Lower lobe of right lung (tissue), 2 donors: ENCODE measurements around the gene USP11. TPM values are rescaled to one million over a fixed set of nuclear protein-coding genes. Genes with fewer than 3 reads are reported as not detected.

Experiments
- ATAC-seq, 2 donors: fragments of 200-7000 bp; cut with Tn5 transposase; one replicate each; pipeline ENCODE4 v1.9.1; 2020 to 2022; ENCODE audit warnings: mild to moderate bottlenecking in 2 of 2, moderate library complexity in 2 of 2
- DNase-seq: peaks from one replicate; pipeline ENCODE4 v3.0.0-alpha.2; 2020
- H3K27ac ChIP-seq: fragments of 200-600 bp; one replicate; pipeline ENCODE4 v1.8.0; 2022
- H3K27me3 ChIP-seq: fragments of 200-600 bp; one replicate; pipeline ENCODE4 v1.8.0; 2022; ENCODE audit warnings: low read depth
- H3K36me3 ChIP-seq: fragments of 200-600 bp; one replicate; pipeline ENCODE4 v1.8.0; 2022; ENCODE audit warnings: mild to moderate bottlenecking
- H3K4me1 ChIP-seq: fragments of 200-600 bp; one replicate; pipeline ENCODE4 v1.8.0; 2022
- H3K4me3 ChIP-seq: fragments of 200-600 bp; one replicate; pipeline ENCODE4 v1.8.0; 2022; ENCODE audit warnings: mild to moderate bottlenecking
- H3K9me3 ChIP-seq: fragments of 200-600 bp; one replicate; pipeline ENCODE4 v1.8.0; 2022
- intact Hi-C: fragments of 100-400 bp; cut with DNase I; formaldehyde crosslinking; loops from one replicate; pipeline ENCODE4 v1.11.0; 2022
- total RNA-seq: library from RNA; stranded (reverse); fragmentation: NEBNext Ultra II Directional; extraction: Animal tissue kit (Norgen Biotek cat#: 25700); gene quantifications from one replicate; pipeline ENCODE4 v1.2.1, GENCODE V29; 2021
- TF ChIP-seq, protein P1 (sequence below): fragments of 200-600 bp; IDR thresholded peaks from one replicate; pipeline ENCODE4 v1.8.0; 2022; ENCODE audit warnings: antibody characterized with exemption, mild to moderate bottlenecking
- donor health status: DM: no; HTN: yes; CAD: no; lungs with severe emphysema.

The USP11 gene
- total RNA-seq, 1 donor from 2014 or later, result 52.9 TPM

DNA sequence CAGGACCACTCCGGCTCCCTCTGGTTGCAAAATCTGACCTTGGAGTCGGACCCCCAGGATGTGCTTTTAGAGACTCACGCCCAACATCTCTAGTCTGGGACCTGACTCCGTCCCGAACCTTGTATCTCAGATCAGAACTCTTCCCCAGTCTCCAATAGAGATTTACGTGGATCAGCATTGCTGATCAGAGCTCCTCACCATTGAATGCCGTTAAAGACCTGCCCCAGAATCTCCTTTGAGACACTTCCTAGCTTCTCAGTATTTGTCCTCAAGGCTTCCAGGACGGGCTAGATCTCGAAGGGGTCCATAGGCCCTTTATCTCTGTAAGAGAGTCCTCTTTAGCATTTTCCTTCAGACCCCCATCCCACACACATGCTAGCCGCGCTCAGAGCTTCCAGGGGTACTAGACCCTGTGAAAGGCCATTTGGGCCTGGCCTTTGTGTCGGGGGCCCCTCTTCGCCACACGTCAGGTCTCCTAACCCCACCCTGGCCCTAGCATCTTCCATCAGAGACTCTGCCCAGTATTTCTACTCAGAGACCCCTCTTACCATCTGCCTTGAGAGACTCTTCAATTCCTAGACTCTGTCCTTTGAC lies 38.5 kb upstream of the USP11 start:
- ATAC-seq (peak in 1 of 2 donors; percentile 10), DNase-seq (no peak)
- Histone ChIP-seq H3K4me1 (peaks cover 34% of the 10 kb centered on the region), H3K9me3 (no peaks in the 10 kb centered on the region), H3K4me3 (peak overlapping the region; percentile 71), H3K27ac (peak overlapping the region; percentile 93), H3K36me3 (peaks cover 15% of the 10 kb centered on the region), H3K27me3 (no peaks in the 10 kb centered on the region)
- intact Hi-C loops, result no loop called here
- TF ChIP-seq, protein P1, sequence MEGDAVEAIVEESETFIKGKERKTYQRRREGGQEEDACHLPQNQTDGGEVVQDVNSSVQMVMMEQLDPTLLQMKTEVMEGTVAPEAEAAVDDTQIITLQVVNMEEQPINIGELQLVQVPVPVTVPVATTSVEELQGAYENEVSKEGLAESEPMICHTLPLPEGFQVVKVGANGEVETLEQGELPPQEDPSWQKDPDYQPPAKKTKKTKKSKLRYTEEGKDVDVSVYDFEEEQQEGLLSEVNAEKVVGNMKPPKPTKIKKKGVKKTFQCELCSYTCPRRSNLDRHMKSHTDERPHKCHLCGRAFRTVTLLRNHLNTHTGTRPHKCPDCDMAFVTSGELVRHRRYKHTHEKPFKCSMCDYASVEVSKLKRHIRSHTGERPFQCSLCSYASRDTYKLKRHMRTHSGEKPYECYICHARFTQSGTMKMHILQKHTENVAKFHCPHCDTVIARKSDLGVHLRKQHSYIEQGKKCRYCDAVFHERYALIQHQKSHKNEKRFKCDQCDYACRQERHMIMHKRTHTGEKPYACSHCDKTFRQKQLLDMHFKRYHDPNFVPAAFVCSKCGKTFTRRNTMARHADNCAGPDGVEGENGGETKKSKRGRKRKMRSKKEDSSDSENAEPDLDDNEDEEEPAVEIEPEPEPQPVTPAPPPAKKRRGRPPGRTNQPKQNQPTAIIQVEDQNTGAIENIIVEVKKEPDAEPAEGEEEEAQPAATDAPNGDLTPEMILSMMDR, result no peak

DNA sequence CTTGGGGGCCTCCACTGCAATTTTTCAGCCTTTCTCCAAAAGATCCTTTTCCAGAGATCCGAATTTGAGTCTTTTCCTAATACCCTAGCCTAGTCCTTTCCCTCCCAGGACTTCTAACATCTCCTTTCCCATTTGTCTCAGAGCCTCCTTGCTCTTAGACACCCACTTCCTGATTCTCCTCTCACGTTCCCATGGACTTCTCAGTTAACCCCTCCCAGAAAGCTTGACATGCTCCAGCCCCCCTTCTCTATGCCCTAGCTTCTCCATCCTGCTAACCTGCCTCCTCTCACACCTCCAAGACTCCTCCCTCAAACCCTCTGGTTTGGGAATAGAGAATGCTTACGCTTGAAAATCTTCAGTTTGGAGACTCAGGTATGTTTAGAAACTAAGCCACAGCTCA lies 36.7 kb upstream of the USP11 start:
- Histone ChIP-seq H3K27ac (no peak overlapping the region), H3K4me1 (peaks cover 34% of the 10 kb centered on the region), H3K9me3 (no peaks in the 10 kb centered on the region), H3K36me3 (peaks cover 33% of the 10 kb centered on the region), H3K27me3 (no peaks in the 10 kb centered on the region), H3K4me3 (peak overlapping the region; percentile 3)
- DNase-seq, result no peak
- intact Hi-C loops, result no loop called here
- ATAC-seq, result no peak
- TF ChIP-seq, protein P1, result no peak

DNA sequence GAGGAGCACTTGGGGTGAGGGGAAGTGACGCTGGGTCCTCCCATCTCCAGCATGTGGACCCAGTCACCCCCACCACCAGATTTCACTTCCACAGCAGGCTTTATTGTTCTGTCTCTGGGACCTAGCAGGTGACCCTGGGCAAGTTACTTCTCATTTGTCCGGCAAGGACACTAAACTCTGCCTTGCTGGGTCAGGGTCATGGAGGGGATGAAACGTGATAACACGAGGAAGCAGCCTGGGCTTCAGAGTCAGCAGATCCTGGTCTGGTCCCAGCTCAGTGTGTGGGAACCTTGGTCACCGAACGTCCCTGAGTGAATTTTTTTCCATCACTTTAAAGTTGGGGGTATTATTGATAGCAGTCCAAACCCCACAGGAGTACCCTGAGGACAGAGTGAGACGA lies 35.3 kb upstream of the USP11 start:
- H3K4me3 ChIP-seq, result no peak overlapping the region

DNA sequence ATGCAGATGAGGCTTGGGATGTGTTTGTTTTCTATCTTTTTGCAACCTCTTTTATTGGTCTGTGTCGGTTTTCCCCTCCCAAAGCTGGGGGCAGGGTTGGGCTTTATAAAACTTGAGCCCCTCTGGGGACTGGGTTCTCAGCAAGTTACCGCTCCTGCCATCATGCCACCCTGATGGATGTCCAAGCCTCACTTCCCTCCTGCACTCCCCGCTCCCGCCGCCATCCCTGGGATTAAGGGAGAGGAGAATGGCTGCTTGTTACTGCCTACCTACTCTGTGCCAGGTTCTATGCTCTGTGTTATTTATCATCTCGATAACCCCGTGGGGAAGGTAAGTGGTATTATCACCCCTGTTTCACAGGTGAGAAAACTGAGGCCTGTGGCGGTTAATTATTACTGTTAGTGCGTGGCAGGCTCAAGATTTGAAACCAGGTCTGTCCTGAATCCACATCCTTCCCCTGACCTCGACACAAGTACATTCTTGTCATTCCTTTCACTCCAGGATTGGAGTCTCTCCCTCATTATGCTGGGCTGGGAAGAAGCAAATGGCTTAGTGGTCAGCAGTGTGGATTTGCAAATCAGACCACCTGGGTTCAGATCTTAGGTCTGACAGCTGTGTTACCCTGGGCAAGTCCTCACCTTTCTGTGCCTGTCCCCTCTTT lies 34.7 kb upstream of the USP11 start:
- no peak overlapping the region for H3K4me3 ChIP-seq
- H3K36me3 ChIP-seq, result peaks cover 53% of the 10 kb centered on the region
- ATAC-seq, result no peak
- H3K27me3 ChIP-seq, result no peaks in the 10 kb centered on the region
- TF ChIP-seq, protein P1, result no peak
- H3K9me3 ChIP-seq, result no peaks in the 10 kb centered on the region
- intact Hi-C loops, result no loop called here
- no peak overlapping the region for H3K27ac ChIP-seq
- H3K4me1 ChIP-seq, result peaks cover 30% of the 10 kb centered on the region
- DNase-seq, result no peak

More for the DNA sequence above, 35.3 kb upstream of the USP11 start:
- intact Hi-C loops, result no loop called here
- H3K27ac ChIP-seq, result no peak overlapping the region
- H3K27me3 ChIP-seq, result no peaks in the 10 kb centered on the region
- peaks cover 34% of the 10 kb centered on the region for H3K4me1 ChIP-seq
- no peak for ATAC-seq
- TF ChIP-seq, protein P1, result no peak
- H3K9me3 ChIP-seq, result no peaks in the 10 kb centered on the region
- peaks cover 47% of the 10 kb centered on the region for H3K36me3 ChIP-seq
- no peak for DNase-seq

DNA sequence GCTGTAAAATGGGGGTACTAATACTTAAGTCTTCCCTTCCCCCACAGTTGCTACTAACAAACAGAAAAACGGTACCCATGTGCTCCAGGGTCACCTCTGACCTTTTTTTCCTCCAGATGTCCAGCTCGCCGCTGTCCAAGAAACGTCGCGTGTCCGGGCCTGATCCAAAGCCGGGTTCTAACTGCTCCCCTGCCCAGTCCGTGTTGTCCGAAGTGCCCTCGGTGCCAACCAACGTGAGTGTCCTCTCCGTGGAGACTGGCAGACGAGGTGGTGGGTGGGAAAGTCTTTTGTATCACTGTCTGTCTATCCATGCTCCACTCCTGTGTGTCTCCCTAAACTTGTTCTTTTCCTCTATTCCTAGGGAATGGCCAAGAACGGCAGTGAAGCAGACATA lies 34.1 kb upstream of the USP11 start:
- Histone ChIP-seq H3K4me3 (no peak overlapping the region), H3K36me3 (peaks cover 58% of the 10 kb centered on the region), H3K27ac (no peak overlapping the region), H3K27me3 (no peaks in the 10 kb centered on the region), H3K4me1 (peaks cover 28% of the 10 kb centered on the region), H3K9me3 (no peaks in the 10 kb centered on the region)
- ATAC-seq, result no peak
- intact Hi-C loops, result no loop called here
- TF ChIP-seq, protein P1, result no peak
- no peak for DNase-seq
